HG03064 (cell line): ENCODE results near the gene PJA2.
A peak's percentile ranks its signal among the peaks of the same experiment; 100 is the strongest.

Experiments used
- ATAC-seq: cut with Tn5 transposase; IDR thresholded peaks from one replicate; pipeline ENCODE4 v1.9.1; 2021; ENCODE audit warnings: low read depth; ENCODE audit not compliant: unreplicated experiment

The PJA2 gene

DNA sequence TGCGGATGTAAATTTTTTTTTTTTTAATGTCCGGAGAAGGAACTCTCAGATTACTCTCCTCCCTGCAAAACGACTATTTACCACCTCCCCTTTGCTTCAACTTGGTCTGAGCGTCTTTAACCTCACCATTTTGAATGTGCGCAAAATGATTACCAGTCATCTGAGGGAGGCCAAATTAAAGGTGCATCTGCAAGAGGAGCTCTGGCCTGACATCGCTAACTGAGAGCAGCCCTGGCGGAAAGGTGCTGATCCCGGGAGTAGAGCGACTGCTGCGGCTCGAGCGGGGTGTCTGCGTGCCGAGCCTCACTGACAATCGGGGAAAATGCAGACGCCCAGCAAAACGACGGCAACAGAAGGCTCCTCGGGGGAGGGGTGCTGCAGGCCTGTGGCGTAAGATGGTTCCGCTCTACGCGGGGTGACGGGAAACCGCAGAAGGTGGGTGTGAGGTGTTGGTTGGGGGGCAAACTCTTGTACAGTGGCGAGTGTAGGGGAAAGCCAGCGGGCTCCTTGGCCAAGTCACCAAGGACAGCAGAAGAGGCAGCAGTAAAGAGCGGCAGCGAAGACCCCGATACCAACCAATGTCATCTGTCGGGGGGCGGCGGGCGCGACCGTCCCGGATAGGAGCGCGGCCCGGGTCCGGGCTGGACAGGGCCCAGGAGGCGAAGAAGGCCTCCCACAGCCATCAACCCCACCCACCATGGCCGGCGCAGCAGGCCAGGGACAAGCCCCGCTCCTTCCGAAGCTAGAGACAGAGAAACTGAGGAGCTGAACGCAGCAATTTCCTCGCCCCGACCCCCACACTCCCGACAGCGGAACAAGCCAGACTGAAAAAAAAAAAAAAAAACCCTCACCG, 557 bp downstream of the PJA2 start:
- peak; percentile 26 for ATAC-seq

DNA sequence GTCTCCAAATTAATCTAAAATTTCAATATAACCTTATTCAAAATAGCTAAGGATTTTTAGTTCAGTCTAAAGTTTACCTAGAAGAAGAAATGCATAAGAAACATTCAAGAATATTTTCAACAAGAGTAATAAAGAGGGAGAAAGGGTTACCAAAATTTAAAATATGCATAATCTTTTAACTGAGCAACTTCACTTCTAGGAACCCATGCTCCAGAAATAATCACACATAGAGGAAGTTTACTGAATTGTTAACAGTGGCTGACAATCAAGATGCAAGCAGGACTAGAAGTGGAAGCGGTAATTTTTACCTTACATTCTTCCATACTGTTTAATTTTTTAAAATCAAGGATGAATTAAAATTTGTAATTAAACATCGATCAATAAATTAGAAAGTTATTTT, 1.9 kb downstream of the PJA2 start:
- no peak for ATAC-seq

DNA sequence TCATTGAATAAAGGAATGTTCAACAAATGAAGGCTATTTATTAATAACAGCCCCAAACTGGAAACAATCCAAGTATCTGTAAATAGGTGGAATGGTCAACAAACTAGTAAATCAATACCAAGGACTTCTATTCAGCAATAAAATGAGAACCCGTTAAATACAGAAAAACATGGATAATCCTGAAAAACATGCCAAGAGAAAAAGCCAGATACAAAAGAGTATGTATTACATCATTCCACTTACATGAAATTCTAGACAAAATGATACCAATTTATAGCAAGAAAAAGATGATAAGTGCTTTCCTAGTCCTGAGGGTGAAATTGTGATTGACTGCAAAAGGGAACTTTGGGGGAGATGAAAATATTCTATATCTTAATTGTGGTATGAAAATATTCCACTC, 3.1 kb downstream of the PJA2 start:
- ATAC-seq: no peak

DNA sequence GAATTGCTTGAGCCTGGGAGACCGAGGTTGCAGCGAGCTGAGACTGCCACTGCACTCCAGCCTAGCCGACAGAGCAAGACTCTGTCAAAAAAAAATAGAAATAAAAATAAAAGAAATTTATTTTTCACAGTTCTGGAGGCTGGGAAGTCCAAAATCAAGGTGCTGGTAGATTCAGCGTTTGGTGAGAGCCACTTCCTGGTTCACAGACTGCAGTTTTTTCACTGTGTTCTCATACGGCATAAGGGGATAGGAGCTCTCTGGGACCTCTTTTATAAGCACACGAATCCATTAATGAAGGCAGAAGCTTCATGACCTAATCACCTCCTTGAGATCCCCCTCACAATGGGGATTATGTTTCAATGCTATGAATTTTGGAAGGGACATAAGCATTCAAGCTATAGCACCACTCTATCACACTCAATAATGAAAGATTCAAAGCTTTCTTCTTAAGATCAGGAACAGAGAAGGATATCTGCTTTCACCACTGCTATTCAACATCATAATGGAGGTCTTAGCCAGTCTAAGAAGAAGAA, 5.3 kb downstream of the PJA2 start:
- no peak for ATAC-seq

DNA sequence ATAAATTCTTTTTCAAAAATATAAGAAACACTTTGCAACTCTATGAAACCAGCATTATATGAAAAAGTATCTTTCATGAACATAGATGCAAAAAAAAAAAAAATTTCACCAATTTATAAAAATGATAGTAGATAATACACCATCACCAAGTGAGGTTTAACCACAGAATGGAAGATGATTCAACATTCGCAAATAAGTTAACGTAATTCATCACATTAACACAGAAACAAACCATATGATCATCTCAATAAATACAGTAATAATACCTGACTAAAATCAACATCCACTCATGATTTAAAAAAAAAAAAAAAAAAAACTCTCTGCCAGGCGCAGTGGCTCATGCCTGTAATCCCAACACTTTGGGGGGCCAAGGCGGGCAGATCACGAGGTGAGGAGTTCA, 6.3 kb downstream of the PJA2 start:
- ATAC-seq: no peak

DNA sequence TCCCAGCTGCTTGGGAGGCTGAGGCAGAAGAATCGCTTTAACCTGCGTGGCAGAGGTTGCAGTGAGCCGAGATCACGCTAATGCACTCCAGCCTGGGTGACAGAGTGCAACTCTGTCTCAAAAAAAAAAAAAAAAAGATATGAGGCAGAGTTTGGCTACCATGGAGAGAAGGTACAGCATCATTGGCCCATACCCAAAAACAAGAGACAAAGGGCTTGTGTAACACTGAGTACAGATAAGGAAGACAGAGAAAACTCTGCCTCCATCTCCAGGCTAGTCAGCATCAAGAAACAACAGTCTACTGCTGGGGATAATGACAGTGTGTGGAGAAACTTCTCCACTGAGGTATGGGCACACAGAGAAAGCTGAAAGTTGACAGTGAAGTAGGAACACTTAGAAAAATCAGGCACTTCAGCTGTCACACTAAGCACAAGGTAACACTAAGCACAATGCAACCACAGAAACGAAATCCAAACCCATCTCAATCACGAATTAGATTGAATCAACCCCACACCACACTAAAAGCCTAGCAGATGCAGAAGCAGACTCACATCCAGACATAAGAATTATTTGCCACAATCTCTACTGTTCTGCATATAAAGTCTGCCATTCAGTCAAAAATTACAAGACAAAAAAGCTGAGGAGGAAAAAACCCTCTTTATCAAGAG, 10.5 kb downstream of the PJA2 start:
- no peak for ATAC-seq

DNA sequence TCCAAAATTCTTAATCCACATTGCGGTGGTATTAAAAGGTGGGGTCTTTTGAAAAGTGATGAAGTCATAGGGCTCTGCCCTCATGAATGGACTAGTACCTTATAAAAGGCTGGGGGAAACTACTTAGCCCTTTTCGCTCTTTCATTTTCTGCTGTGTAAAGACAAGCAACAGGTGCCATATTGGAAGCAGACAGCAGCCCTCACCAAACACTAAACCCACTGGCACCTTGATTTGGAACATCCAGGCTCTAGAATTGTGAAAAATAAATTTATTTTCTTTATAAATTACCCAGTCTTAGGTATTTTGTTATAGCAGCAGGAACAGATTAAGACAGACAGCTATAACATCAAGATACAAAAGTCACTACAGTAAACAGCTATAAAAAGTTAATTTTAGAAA, 12.8 kb downstream of the PJA2 start:
- ATAC-seq: no peak

DNA sequence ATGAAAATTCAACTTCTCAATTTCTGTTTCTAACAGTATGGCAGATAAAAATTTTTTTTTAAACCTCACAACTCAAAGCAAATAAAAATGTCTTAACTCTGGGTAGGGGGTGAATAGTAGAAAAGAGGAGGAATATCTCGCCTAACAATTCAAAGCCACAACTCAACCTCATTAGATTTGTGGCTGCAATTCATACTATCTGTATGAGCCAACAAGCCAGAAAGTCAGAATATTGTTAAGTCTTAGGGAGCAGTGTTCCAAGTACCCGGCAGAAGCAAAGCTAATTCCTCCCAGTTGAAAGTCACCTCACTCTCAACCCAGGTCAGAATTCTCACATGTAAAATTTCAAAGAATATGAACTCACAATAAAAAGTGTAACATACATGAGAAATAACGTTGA, 15.0 kb downstream of the PJA2 start:
- no peak for ATAC-seq

DNA sequence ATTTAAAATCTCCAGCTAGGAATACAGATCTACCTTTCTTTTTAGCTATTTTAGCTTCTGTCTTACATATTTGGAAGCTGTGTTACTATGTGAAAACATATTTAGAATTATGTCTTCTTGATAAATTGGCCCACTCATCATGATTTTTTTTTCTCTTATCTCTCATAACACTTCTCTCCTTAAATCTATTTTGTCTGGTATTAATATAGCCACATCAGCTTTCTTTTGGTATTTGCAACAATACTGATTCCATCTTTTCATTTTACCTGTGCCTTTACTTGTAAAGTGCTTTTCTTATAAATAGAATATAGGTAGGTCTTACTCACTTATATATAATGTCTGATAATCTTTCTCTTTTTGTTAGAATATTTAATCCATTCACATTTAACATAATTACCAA, 19.6 kb downstream of the PJA2 start:
- no peak for ATAC-seq

DNA sequence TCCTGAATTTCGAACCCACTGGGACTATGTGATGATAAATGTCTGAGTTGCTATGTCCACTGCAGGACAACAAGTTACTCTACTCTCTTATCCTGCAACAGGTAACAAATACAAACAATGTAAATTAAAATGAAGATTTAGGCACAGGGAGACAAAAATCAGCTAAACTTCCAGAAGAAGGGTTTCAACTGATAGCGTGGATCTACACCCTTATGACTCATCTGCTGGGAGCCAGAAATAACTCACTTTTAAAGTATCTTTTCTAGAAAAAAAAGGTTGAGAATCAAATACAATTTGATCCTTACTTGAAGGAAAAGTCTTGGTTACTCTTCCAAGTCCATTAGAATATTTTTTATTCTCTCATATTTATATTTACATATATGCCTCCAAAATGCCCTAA, 21.4 kb downstream of the PJA2 start:
- ATAC-seq: no peak

DNA sequence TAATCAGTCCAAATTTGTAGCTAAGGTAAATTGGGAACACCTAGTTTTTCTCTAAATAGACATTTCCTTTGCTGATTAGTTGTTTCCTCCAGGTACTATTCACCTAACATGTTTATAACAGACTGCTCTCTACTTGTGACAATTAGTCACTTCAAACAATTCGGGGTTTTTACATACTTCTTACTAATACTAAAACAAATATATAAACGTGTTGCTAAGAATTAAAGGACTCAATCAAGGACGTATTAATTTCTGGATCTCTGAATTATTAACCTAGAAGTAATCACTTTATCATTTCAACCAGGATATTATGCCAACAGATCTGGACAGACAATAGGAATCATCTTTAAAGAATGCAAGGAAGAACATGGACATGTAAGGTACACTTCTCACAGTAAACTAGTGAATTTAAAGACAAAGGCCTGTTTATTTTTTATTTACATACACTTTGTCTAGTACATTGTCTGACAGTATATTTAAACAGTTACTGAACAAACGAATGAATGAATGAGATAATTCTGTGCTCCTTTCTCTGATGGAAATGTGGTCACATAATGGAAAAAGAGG, 22.3 kb downstream of the PJA2 start:
- ATAC-seq: no peak

DNA sequence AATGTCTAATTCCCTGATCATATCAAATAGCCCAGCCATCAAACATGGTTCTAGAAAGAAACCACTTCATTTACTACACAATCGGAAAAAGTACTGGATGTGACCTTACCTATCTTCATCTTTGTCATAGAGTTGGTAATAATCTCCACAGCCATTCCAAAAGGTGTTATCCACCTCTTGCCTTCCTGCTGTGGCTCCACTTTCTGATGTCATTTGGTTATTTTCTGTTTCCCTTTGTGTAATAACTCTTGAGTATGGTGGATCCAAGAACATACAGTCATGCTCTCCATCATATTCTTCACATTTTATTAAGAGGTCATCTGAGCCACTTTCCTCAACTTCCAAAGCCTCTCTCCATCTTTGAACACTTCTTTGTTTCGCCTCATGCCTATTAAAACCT, 31.7 kb downstream of the PJA2 start:
- ATAC-seq: no peak

DNA sequence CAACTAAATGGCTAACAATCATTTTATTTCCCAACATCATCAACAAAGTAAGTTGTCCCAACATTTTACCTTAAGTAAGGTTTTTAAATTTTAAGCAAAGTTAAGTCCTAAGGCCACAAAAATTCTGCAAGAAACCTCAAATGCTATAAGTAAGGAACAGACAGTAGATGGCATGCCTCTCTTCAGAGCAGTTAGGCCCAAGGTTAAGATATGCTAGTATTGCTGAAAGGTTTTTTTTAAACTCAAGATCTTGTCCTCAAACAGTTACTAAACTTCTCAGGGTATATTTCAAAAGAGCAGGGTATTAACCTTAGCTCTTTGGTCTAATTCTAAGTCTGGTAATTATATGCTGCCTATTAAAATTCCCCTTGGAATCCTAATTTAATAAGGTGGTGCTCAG, 35.1 kb downstream of the PJA2 start:
- no peak for ATAC-seq

DNA sequence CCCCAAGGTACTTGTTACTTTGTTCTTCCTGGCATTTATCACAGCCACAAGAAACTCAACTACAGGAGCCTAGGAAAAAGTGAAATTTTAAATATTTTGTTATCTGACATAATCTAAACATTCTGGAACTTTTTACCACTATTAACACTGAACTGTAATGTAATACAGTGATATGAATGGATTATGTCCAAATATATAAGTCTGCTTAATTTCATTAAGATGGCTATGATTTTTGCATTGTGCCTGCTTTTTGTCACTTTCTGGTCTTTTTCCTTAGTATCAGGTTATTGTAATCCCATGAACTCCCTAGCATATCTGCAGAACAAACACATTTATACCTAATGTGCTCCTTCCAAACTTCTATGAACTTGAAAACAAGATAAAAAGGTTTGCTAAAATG, 35.8 kb downstream of the PJA2 start:
- ATAC-seq: no peak

DNA sequence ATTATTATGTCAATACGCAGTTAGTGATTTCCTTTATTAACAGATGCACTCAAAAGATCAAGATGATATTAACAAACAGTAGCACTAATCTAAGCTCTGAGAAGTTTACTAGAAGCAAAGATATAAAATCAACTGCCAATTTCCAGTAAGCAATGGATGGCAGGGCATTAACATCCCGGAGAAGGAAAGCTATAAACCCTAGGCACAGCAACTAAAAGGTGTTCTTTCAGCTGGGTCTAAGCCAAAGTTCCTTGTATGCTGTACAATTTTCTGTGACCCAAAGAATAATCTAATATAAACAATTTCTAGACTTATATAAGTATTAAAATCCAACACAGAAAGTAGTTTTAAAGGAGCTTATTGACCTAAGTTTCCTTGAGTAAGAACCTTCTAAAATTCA, 39.4 kb downstream of the PJA2 start:
- ATAC-seq: no peak

DNA sequence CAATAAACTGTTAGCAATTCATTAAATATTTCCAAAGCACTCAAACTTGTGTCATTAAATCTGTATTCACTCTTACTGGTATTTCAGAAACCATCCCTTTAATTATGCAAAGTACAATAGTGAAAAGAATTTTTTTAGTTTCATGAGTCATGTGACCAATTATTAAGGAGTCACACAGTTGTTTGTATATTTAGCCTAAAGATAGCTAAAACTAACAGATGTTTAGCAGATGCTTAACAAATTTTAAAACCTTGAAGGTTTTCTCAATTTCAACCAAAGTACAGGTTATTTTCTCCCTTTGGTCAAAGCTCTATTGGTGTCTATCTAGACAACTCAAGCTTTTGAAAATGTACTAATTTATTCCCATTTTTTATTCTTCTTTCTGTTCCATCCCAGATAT, 44.1 kb downstream of the PJA2 start:
- no peak for ATAC-seq

DNA sequence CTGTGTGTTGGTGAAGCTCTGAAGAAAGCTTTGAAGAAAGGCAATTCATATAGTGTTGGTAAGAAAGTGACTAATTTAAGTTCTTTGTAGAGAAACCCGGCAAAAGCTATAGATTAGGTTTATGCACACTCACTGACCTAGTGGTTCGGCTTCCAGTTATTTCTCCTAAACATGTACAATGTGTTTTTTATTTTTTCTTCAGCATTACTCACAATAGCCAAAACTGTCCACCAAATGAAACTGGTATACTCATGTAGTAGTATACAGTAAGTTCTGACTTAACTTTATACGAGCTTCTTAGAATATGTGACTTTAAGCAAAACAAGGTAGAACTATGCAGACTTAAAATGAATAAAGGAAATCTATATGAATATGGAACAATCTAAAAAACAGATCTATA, 44.8 kb downstream of the PJA2 start:
- no peak for ATAC-seq

DNA sequence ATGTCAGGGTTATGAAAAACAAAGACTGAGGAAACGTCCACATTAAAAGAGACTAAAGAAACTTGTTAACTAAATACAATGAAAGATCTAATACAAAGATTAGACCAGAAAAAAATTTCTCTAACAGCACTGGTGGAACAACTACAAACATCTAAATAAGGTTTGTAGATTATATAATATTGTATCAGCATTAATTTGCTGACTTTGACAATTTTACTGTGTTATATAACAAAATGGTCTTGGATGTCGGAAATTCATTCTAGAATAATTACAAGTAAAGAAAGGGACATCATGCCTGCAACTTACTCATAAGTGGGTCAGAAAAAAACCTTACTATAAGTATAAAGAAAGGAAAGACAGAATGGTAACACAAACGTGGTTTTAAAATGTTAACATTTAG, 50.1 kb downstream of the PJA2 start:
- no peak for ATAC-seq

DNA sequence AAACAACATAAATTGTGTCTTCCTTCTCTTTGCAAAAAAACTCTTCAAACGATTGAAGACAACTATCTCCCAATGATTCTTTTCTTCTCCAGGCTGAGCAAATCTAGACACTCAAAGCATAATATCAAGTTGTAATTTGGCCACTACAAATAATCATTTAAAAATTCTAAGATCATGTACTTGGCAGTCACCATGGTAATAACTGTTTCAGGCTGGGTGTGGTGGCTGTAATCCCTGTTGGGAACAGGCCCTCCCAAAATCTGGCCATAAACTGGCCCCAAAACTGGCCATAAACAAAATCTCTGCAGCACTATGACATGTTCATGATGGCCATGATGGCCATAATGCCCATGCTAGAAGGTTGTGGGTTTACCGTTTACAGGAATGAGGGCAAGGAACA, 52.0 kb downstream of the PJA2 start:
- no peak for ATAC-seq

DNA sequence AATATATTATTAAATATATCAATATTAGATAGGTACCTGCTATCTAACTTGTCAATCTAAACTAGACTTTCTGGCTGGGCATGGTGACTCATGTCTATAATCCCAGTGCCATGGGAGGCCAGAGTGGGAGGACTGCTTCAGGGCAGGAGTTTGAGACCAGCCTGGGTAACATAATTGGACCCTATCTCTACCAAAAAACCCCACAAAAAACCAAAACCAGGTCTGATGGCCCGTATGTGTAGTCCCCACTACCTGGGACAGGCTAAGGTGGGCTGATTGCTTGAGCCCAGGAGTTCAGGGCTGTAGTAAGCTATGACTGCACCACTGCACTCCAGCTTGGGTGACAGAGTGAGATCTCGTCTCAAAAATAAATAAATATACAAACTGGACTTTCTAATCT, 55.0 kb downstream of the PJA2 start:
- ATAC-seq: no peak

DNA sequence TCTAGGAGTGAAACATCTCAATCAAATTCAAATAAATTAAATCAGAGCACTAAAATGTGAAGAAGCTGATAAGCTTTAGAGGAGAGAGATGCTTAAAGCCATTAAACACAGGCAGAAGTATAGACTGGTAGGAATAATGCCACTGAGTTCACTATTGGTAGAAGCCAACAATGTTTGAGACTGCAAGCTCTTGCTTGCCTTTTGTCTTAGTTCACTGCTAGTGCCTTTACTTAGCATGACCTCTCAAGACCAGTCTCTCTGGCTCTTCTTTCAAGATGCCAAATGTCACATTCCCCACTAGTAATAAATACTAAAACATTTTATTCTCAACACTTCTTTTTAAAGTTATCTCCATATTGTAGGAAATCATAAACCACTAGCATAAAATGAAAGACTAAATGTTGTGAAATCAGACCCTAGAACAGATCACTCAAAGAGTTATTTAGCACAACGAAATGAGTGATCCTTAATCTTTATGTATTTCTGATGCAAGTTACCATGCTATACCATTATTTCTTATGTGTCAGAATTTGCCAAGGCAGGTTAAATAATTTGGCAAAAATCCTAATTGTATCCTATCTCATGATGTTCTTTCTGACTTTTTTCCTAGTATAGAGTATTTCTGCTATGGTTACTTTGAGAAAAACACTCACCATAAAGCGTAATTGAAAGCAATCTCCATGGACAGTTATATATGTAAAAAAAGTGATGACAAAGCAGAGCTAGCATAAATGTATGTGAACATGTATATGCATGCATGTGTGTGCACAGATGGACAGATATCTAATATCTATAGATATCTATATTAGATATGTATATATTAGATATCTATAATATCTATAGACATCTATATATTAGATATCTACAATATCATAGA, 57.5 kb downstream of the PJA2 start:
- no peak for ATAC-seq
